Fibroblast of lung (primary cell): ENCODE data around the gene SLC24A1. TPM values are rescaled to one million over a fixed set of nuclear protein-coding genes. Genes with fewer than 3 reads are reported as not detected.

ENCODE experiments used
- DNase-seq, 2 donors: peaks; one replicate each; pipeline versions ENCODE4 v3.0.0 to v3.0.0-alpha.2; 2010; ENCODE audit warnings: low read depth in 2 of 2
- H2AFZ ChIP-seq: 2 replicates; pipeline ENCODE4 v1.5.1; 2012; ENCODE audit warnings: low read length, control low read depth, inconsistent platforms
- H3K27ac ChIP-seq: 2 replicates; pipeline ENCODE4 v1.5.1; 2011; ENCODE audit warnings: low read length, control low read depth; ENCODE audit not compliant: insufficient read depth
- H3K27me3 ChIP-seq: 2 replicates; pipeline ENCODE4 v1.5.1; 2011; ENCODE audit warnings: mild to moderate bottlenecking, low read length; ENCODE audit not compliant: control insufficient read depth, insufficient read depth
- H3K36me3 ChIP-seq: 2 replicates; pipeline ENCODE4 v1.5.1; 2011; ENCODE audit warnings: low read length; ENCODE audit not compliant: control insufficient read depth, insufficient read depth
- H3K4me1 ChIP-seq: 2 replicates; pipeline ENCODE4 v1.5.1; 2011; ENCODE audit warnings: low read length; ENCODE audit not compliant: control insufficient read depth, insufficient read depth; ENCODE audit errors: extremely low read depth
- H3K4me2 ChIP-seq: 2 replicates; pipeline ENCODE4 v1.5.1; 2011; ENCODE audit warnings: low read length, control low read depth; ENCODE audit not compliant: insufficient read depth; ENCODE audit errors: extremely low read depth
- H3K4me3 ChIP-seq, 4 experiments: fragments of 200-600 bp in 1 of 4; sonication (generic) in 1 of 4; replicated peaks in 1 of 4; 2 replicates each; pipeline ENCODE4 v1.5.1; 2011 to 2016; ENCODE audit warnings: low read length in 4 of 4, low read depth in 3 of 4, mild to moderate bottlenecking in 3 of 4, control low read depth in 2 of 4, inconsistent platforms in 1 of 4, mixed read lengths in 1 of 4; ENCODE audit not compliant: insufficient read depth in 1 of 4; ENCODE audit errors: control extremely low read depth in 1 of 4
- H3K79me2 ChIP-seq: 2 replicates; pipeline ENCODE4 v1.5.1; 2012; ENCODE audit warnings: mild to moderate bottlenecking, low read length, inconsistent platforms; ENCODE audit not compliant: control insufficient read depth, insufficient read depth
- H3K9ac ChIP-seq: 2 replicates; pipeline ENCODE4 v1.5.1; 2011; ENCODE audit warnings: mild to moderate bottlenecking, low read length, control low read depth; ENCODE audit not compliant: insufficient read depth
- H3K9me3 ChIP-seq: 2 replicates; pipeline ENCODE4 v1.5.1; 2012; ENCODE audit warnings: low read depth, low read length; ENCODE audit not compliant: control insufficient read depth, insufficient read depth
- H4K20me1 ChIP-seq: 2 replicates; pipeline ENCODE4 v1.5.1; 2011; ENCODE audit warnings: low read length; ENCODE audit not compliant: control insufficient read depth, insufficient read depth; ENCODE audit errors: extremely low read depth
- EZH2 ChIP-seq: IDR thresholded peaks from 2 replicates; pipeline ENCODE4 v1.5.1; 2012; ENCODE audit warnings: low read length, control low read depth, mild to moderate bottlenecking; ENCODE audit errors: missing control alignments
- polyA plus RNA-seq, 2 donors: library from polyadenylated mRNA; depleted of rRNA in 1 of 2; stranded (reverse) in 1 of 2; unstranded in 1 of 2; fragments of >200 nt; gene quantifications; 2 replicates each; pipeline ENCODE4 v1.2.1, GENCODE V29; 2011 to 2012; ENCODE audit warnings: missing spikeins in 1 of 2
- total RNA-seq: library from RNA; depleted of rRNA; stranded (reverse); fragments of >200 nt; gene quantifications from 2 replicates; pipeline ENCODE4 v1.2.1, GENCODE V29; 2014
- TF ChIP-seq, protein P1 (sequence below), 2 donors: IDR thresholded peaks in 1 of 2; conservative IDR thresholded peaks in 1 of 2; 1 replicate in 1 of 2; 2 replicates in 1 of 2; pipeline ENCODE4 v1.5.1; 2011 to 2012; ENCODE audit warnings: low read length in 2 of 2, control low read depth in 1 of 2, inconsistent platforms in 1 of 2, low read depth in 1 of 2, mild to moderate bottlenecking in 1 of 2

SLC24A1 gene
- total and polyA plus RNA-seq, 2 donors (not counting 1 experiment from before 2014, with no cell fraction given) = 4.5 to 7.9 TPM

GRCh38 chr15:65587094-65587493, 34.6 kb upstream of the SLC24A1 start:
- no peaks in the 10 kb centered on the region for H3K4me1 ChIP-seq
- no peaks in the 10 kb centered on the region for H4K20me1 ChIP-seq
- DNase-seq = no peak
- H2AFZ ChIP-seq = no peak overlapping the region
- H3K27me3 ChIP-seq = no peaks in the 10 kb centered on the region
- no peaks in the 10 kb centered on the region for H3K9me3 ChIP-seq
- peaks cover 1% of the 10 kb centered on the region for H3K36me3 ChIP-seq
- TF ChIP-seq EZH2 = no peak
- TF ChIP-seq, protein P1, sequence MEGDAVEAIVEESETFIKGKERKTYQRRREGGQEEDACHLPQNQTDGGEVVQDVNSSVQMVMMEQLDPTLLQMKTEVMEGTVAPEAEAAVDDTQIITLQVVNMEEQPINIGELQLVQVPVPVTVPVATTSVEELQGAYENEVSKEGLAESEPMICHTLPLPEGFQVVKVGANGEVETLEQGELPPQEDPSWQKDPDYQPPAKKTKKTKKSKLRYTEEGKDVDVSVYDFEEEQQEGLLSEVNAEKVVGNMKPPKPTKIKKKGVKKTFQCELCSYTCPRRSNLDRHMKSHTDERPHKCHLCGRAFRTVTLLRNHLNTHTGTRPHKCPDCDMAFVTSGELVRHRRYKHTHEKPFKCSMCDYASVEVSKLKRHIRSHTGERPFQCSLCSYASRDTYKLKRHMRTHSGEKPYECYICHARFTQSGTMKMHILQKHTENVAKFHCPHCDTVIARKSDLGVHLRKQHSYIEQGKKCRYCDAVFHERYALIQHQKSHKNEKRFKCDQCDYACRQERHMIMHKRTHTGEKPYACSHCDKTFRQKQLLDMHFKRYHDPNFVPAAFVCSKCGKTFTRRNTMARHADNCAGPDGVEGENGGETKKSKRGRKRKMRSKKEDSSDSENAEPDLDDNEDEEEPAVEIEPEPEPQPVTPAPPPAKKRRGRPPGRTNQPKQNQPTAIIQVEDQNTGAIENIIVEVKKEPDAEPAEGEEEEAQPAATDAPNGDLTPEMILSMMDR (conservative IDR thresholded peaks at IDR 0.05 in 1 of 2, IDR thresholded peaks at IDR 0.05 in 1 of 2; ENCODE audit: low read depth in 1 of 2, low read length in 2 of 2) = no peak
- no peak overlapping the region for H3K27ac ChIP-seq
- H3K4me2 ChIP-seq = no peak overlapping the region
- no peak overlapping the region for H3K4me3 ChIP-seq
- H3K9ac ChIP-seq = no peak overlapping the region
- no peaks in the 10 kb centered on the region for H3K79me2 ChIP-seq

DNA sequence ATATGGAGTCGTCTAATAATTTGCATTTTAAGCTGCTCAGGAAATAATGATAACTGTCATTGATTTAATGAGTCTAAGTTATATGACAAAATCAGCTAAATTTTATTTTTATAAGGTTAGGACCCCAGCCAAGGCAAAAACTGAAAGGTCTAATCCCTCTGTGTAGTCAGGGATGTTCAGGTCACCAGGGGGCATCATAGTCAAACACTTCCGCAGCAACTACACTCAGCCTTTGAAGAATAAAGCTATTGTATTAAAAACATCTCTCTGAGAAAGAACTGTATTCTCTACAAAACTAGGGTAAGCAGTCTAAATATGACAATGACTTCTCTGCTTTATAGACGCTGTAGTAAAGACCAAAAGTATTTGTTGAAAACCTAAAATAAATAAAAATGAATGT, 25.8 kb upstream of the SLC24A1 start:
- Histone ChIP-seq H3K4me1 (no peaks in the 10 kb centered on the region), H2AFZ (no peak overlapping the region), H3K27me3 (no peaks in the 10 kb centered on the region), H3K27ac (no peak overlapping the region), H3K4me3 (no peak overlapping the region), H3K79me2 (no peaks in the 10 kb centered on the region), H4K20me1 (no peaks in the 10 kb centered on the region), H3K4me2 (no peak overlapping the region), H3K9ac (no peak overlapping the region), H3K36me3 (peaks cover 3% of the 10 kb centered on the region), H3K9me3 (no peaks in the 10 kb centered on the region)
- TF ChIP-seq EZH2 = no peak
- TF ChIP-seq, protein P1 (conservative IDR thresholded peaks at IDR 0.05 in 1 of 2, IDR thresholded peaks at IDR 0.05 in 1 of 2; ENCODE audit: low read depth in 1 of 2, low read length in 2 of 2) = peak; percentile 5 to 24
- DNase-seq = no peak

- no peaks in the 10 kb centered on the region for H3K27me3 ChIP-seq
Measured at GRCh38 chr15:65598468-65598867, 23.3 kb upstream of the SLC24A1 start.

More at GRCh38 chr15:65598468-65598867, 23.3 kb upstream of the SLC24A1 start:
- Histone ChIP-seq H3K27ac (no peak overlapping the region), H3K9me3 (no peaks in the 10 kb centered on the region), H3K36me3 (peaks cover 2% of the 10 kb centered on the region), H3K9ac (no peak overlapping the region), H4K20me1 (no peaks in the 10 kb centered on the region), H3K4me2 (no peak overlapping the region), H3K79me2 (no peaks in the 10 kb centered on the region), H2AFZ (no peak overlapping the region), H3K4me1 (no peaks in the 10 kb centered on the region), H3K4me3 (no peak overlapping the region)
- no peak for DNase-seq
- TF ChIP-seq, protein P1 (conservative IDR thresholded peaks at IDR 0.05 in 1 of 2, IDR thresholded peaks at IDR 0.05 in 1 of 2; ENCODE audit: low read depth in 1 of 2, low read length in 2 of 2) = no peak
- TF ChIP-seq EZH2 = no peak
